ENCODE data around the gene SART3.

GRCh38 chr12:108559007-108559655 is 1.8 kb downstream of the SART3 start:
- TF ChIP-seq EP300 (IDR thresholded peaks at IDR 0.05) (no peak), CTCF (IDR thresholded peaks at IDR 0.05) (no peak), POLR2A (IDR thresholded peaks at IDR 0.05) (no peak)
